ENCODE results near the gene OGFOD3.

GRCh38 chr17:82402865-82403264 is 15.5 kb downstream of the OGFOD3 start:
- no peak for TF ChIP-seq EZH2 (IDR thresholded peaks at IDR 0.05; ENCODE audit: low read depth, unreplicated experiment)
- TF ChIP-seq EZH2phosphoT487 (IDR thresholded peaks at IDR 0.05; ENCODE audit: unreplicated experiment): no peak
